GM10847 (cell line): ENCODE measurements around the gene HOGA1.

Source experiments
- POLR2A ChIP-seq: IDR thresholded peaks from 2 replicates; pipeline ENCODE4 v1.6.1; 2011; ENCODE audit not compliant: insufficient read length; ENCODE audit errors: extremely low read depth

HOGA1 gene

GRCh38 chr10:97573672-97574071 is 10.5 kb upstream of the HOGA1 start:
- TF ChIP-seq POLR2A = no peak

- TF ChIP-seq POLR2A = no peak
These were observed 9.6 kb upstream of the HOGA1 start for GRCh38 chr10:97574374-97575126.

GRCh38 chr10:97575127-97575668 is 9.0 kb upstream of the HOGA1 start:
- no peak for TF ChIP-seq POLR2A

GRCh38 chr10:97577701-97578100 is 6.5 kb upstream of the HOGA1 start:
- TF ChIP-seq POLR2A = no peak

- TF ChIP-seq POLR2A = no peak
These were observed 5.9 kb upstream of the HOGA1 start for GRCh38 chr10:97578171-97578844.

- no peak for TF ChIP-seq POLR2A
These were observed 3.5 kb upstream of the HOGA1 start for GRCh38 chr10:97580421-97581367.

GRCh38 chr10:97582169-97582568 is 2.0 kb upstream of the HOGA1 start:
- TF ChIP-seq POLR2A = no peak

GRCh38 chr10:97583476-97583875 is 713 bp upstream of the HOGA1 start:
- TF ChIP-seq POLR2A = no peak

GRCh38 chr10:97584798-97585438 is 729 bp downstream of the HOGA1 start:
- TF ChIP-seq POLR2A = no peak

- TF ChIP-seq POLR2A = no peak
These were observed 1.2 kb downstream of the HOGA1 start for GRCh38 chr10:97585439-97585811.

GRCh38 chr10:97587183-97587582 is 3.0 kb downstream of the HOGA1 start:
- no peak for TF ChIP-seq POLR2A

GRCh38 chr10:97589479-97589878 is 5.3 kb downstream of the HOGA1 start, which contains the start of gene C10orf62:
C10orf62 (plus strand) TSS chr10:97589721; CDS start chr10:97589898, 177 bp downstream.
- TF ChIP-seq POLR2A = no peak

GRCh38 chr10:97590082-97590747 is 6.0 kb downstream of the HOGA1 start:
- no peak for TF ChIP-seq POLR2A
